HEK293 (cell line): ENCODE data around the gene CAD.

Source experiments
- CTCF ChIP-seq: fragments of 450-650 bp; formaldehyde crosslinking; IDR thresholded peaks from 2 replicates; pipeline ENCODE4 v1.5.1; 2016; ENCODE audit warnings: missing biosample characterization, missing genetic modification characterization
- GLI4 ChIP-seq: fragments of 450-650 bp; formaldehyde crosslinking; IDR thresholded peaks from 2 replicates; pipeline ENCODE4 v1.5.1; 2016; ENCODE audit warnings: missing biosample characterization, missing genetic modification characterization
- KLF9 ChIP-seq: fragments of 450-650 bp; formaldehyde crosslinking; IDR thresholded peaks from 2 replicates; pipeline ENCODE4 v1.5.1; 2016; ENCODE audit warnings: missing biosample characterization, missing genetic modification characterization, low read depth
- PRDM6 ChIP-seq: fragments of 450-650 bp; formaldehyde crosslinking; IDR thresholded peaks from 2 replicates; pipeline ENCODE4 v1.5.1; 2017; ENCODE audit warnings: missing biosample characterization, missing genetic modification characterization
- ZBTB11 ChIP-seq: fragments of 450-650 bp; formaldehyde crosslinking; conservative IDR thresholded peaks from 2 replicates; pipeline ENCODE4 v1.5.1; 2016; ENCODE audit warnings: low read depth, missing biosample characterization, missing genetic modification characterization
- ZBTB7A ChIP-seq: fragments of 450-650 bp; formaldehyde crosslinking; IDR thresholded peaks from 2 replicates; pipeline ENCODE4 v1.5.1; 2016; ENCODE audit warnings: low read depth, missing biosample characterization, missing genetic modification characterization
- ZNF335 ChIP-seq: fragments of 450-650 bp; formaldehyde crosslinking; conservative IDR thresholded peaks from 2 replicates; pipeline ENCODE4 v1.5.1; 2016; ENCODE audit warnings: missing biosample characterization, missing genetic modification characterization
- ZNF530 ChIP-seq: fragments of 450-650 bp; formaldehyde crosslinking; IDR thresholded peaks from 2 replicates; pipeline ENCODE4 v1.5.1; 2016; ENCODE audit warnings: low read depth, missing biosample characterization, missing genetic modification characterization
- ZNF639 ChIP-seq: fragments of 450-650 bp; formaldehyde crosslinking; IDR thresholded peaks from 2 replicates; pipeline ENCODE4 v1.5.1; 2016; ENCODE audit warnings: missing biosample characterization, missing genetic modification characterization
- TF ChIP-seq, protein P1 (sequence below): fragments of 450-650 bp; formaldehyde crosslinking; IDR thresholded peaks from 2 replicates; pipeline ENCODE4 v1.5.1; 2016; ENCODE audit warnings: missing biosample characterization, missing genetic modification characterization

DNA sequence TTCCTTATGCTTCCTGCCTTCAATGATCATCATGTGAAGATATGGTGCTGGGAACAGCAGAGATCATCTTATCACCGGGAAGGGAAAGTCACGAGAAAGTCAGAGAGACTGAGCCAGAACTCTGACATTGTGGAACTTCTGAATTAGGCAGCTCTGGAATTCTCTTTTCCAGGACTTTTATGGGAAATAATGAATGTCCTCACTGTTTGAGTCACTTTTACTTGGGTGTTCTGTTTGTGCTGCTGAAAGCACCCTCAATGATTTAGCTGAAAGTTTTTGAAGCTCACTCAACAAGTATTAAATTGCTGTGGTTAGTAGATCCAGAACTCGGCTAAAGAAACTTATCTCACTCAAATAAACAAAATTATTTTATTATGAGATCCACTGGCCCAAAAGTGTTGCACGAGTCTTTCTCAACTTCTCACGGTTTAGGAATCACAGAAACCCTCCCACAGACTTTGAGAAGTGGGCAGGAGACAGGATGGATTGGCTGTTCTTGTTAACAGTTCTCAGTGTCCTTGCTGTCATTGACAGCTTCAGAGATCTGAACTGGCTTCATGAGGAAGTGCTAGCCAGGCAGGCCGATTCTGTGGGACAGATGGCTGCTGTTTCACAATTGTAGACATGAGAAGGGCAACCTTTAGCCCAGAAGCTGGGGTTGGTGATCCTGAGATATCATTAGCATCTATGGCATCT, 31.7 kb upstream of the CAD start:
- no peak for TF ChIP-seq KLF9 (tag by site-specific recombination)
- TF ChIP-seq PRDM6, result no peak
- no peak for TF ChIP-seq ZBTB7A (tag by site-specific recombination)
- no peak for TF ChIP-seq ZNF335 (tag by site-specific recombination)
- TF ChIP-seq, protein P1, sequence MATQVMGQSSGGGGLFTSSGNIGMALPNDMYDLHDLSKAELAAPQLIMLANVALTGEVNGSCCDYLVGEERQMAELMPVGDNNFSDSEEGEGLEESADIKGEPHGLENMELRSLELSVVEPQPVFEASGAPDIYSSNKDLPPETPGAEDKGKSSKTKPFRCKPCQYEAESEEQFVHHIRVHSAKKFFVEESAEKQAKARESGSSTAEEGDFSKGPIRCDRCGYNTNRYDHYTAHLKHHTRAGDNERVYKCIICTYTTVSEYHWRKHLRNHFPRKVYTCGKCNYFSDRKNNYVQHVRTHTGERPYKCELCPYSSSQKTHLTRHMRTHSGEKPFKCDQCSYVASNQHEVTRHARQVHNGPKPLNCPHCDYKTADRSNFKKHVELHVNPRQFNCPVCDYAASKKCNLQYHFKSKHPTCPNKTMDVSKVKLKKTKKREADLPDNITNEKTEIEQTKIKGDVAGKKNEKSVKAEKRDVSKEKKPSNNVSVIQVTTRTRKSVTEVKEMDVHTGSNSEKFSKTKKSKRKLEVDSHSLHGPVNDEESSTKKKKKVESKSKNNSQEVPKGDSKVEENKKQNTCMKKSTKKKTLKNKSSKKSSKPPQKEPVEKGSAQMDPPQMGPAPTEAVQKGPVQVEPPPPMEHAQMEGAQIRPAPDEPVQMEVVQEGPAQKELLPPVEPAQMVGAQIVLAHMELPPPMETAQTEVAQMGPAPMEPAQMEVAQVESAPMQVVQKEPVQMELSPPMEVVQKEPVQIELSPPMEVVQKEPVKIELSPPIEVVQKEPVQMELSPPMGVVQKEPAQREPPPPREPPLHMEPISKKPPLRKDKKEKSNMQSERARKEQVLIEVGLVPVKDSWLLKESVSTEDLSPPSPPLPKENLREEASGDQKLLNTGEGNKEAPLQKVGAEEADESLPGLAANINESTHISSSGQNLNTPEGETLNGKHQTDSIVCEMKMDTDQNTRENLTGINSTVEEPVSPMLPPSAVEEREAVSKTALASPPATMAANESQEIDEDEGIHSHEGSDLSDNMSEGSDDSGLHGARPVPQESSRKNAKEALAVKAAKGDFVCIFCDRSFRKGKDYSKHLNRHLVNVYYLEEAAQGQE (tag by site-specific recombination), result no peak
- TF ChIP-seq CTCF (tag by site-specific recombination), result no peak
- no peak for TF ChIP-seq ZNF639 (tag by site-specific recombination)
- TF ChIP-seq ZBTB11 (tag by site-specific recombination), result no peak
- TF ChIP-seq GLI4, result no peak
- TF ChIP-seq ZNF530 (tag by site-specific recombination), result no peak
